K562 (cell line): Measurements from ENCODE around the gene PADI4. TPM values are rescaled to one million over a fixed set of nuclear protein-coding genes. Genes with fewer than 3 reads are reported as not detected.

ENCODE experiments used
- ATAC-seq: fragments of 200-7000 bp; cut with Tn5 transposase; 3 replicates; pipeline ENCODE4 v1.9.1; 2020; ENCODE audit warnings: moderate library complexity
- BruUV-seq: library from RNA; stranded (reverse); fragments of 400-500 nt; replicated peaks from 2 replicates; lab custom pipeline; 2021; lab: Mats Ljungman, UMichigan
- CTCF ChIA-PET: fragments of 300-600 bp; formaldehyde crosslinking; extraction: SDS; loops from one replicate; lab custom pipeline; 2021; ENCODE audit warnings: low intra/inter-chr PET ratio; lab: Yijun Ruan, JAX
- POLR2A ChIA-PET: fragments of 300-600, 350-650 bp; sonication (Branson Sonifier 250); formaldehyde crosslinking; extraction: SDS; loops from one replicate; lab custom pipeline; 2021; ENCODE audit warnings: antibody characterized with exemption, inconsistent platforms; lab: Yijun Ruan, JAX
- DNase-seq, 4 experiments: peaks; one replicate each; pipeline versions ENCODE4 v3.0.0 to v3.0.0-alpha.2; 2011 to 2018; ENCODE audit warnings: low spot score in 3 of 4, mixed read lengths in 3 of 4; ENCODE audit errors: extremely low read depth in 1 of 4
- FAIRE-seq: peaks from 2 replicates; lab custom pipeline; 2011; peaks lifted over from hg19 to GRCh38; lab: Jason Lieb, UNC
- H2AFZ ChIP-seq: 2 replicates; pipeline ENCODE4 v1.6.0; 2011; ENCODE audit warnings: low read depth, low read length, control low read depth, inconsistent platforms
- H3K27ac ChIP-seq: fragments of 200-600 bp; 3 replicates; pipeline ENCODE4 v1.8.0; 2011; ENCODE audit warnings: low read depth, mild to moderate bottlenecking, control low read depth, inconsistent platforms, low read length, moderate library complexity, mixed read lengths; ENCODE audit errors: extremely low read depth
- H3K27me3 ChIP-seq, 2 experiments: fragments of 300-600 bp in 1 of 2; 2 replicates in 1 of 2; 3 replicates in 1 of 2; pipeline versions ENCODE4 v1.6.0 to v1.8.0; 2011; ENCODE audit warnings: inconsistent platforms in 2 of 2, low read length in 2 of 2, mild to moderate bottlenecking in 1 of 2, mixed read lengths in 1 of 2, moderate library complexity in 1 of 2; ENCODE audit not compliant: control insufficient read depth in 2 of 2, insufficient read depth in 2 of 2
- H3K36me3 ChIP-seq: fragments of 300-600 bp; 3 replicates; pipeline ENCODE4 v1.8.0; 2011; ENCODE audit warnings: mild to moderate bottlenecking, low read length, inconsistent platforms; ENCODE audit not compliant: control insufficient read depth, insufficient read depth
- H3K4me1 ChIP-seq, 2 experiments: fragments of 200-600 bp in 1 of 2; replicated peaks in 1 of 2; 2 replicates in 1 of 2; 3 replicates in 1 of 2; pipeline versions ENCODE4 v1.5.1 to v1.8.0; 2011; ENCODE audit warnings: inconsistent platforms in 2 of 2, low read length in 2 of 2, mild to moderate bottlenecking in 1 of 2, mixed read lengths in 1 of 2, moderate library complexity in 1 of 2; ENCODE audit not compliant: control insufficient read depth in 2 of 2, insufficient read depth in 2 of 2
- H3K4me2 ChIP-seq: 2 replicates; pipeline ENCODE4 v1.6.1; 2011; ENCODE audit warnings: low read length, control low read depth, inconsistent platforms, mixed read lengths; ENCODE audit not compliant: insufficient read depth
- H3K4me3 ChIP-seq: fragments of 200-600 bp; sonication (generic), shearing (Covaris generic); 2 replicates; pipeline ENCODE4 v1.5.1; 2016; ENCODE audit warnings: control low read depth, inconsistent platforms
- H3K79me2 ChIP-seq: fragments of 200-600 bp; 3 replicates; pipeline ENCODE4 v1.8.0; 2011; ENCODE audit warnings: low read length, inconsistent platforms; ENCODE audit not compliant: control insufficient read depth, insufficient read depth
- H3K9ac ChIP-seq, 2 experiments: 2 replicates each; pipeline versions ENCODE4 v1.6.0 to v1.6.1; 2011; ENCODE audit warnings: low read depth in 2 of 2, low read length in 2 of 2, control low read depth in 1 of 2, inconsistent platforms in 1 of 2, mild to moderate bottlenecking in 1 of 2, mixed read lengths in 1 of 2; ENCODE audit not compliant: insufficient read depth in 1 of 2
- H3K9me1 ChIP-seq: one replicate; pipeline ENCODE4 v1.6.0; 2011; ENCODE audit warnings: inconsistent platforms, mild to moderate bottlenecking, low read length, moderate library complexity; ENCODE audit not compliant: control insufficient read depth, insufficient read depth
- H3K9me3 ChIP-seq: replicated peaks from 2 replicates; pipeline ENCODE4 v1.5.1; 2011; ENCODE audit warnings: low read depth, low read length, inconsistent platforms; ENCODE audit not compliant: control insufficient read depth, insufficient read depth
- H4K20me1 ChIP-seq: replicated peaks from 2 replicates; pipeline ENCODE4 v1.6.1; 2011; ENCODE audit warnings: low read length, inconsistent platforms, mixed read lengths; ENCODE audit not compliant: control insufficient read depth, insufficient read depth
- ADNP ChIP-seq: fragments of 200-800 bp; sonication (Bioruptor generic); IDR thresholded peaks from 2 replicates; pipeline ENCODE4 v1.6.1; 2016; ENCODE audit warnings: missing genetic modification characterization, missing compliant biosample characterization
- ARID3A ChIP-seq: IDR thresholded peaks from 2 replicates; pipeline ENCODE4 v1.6.1; 2012; ENCODE audit warnings: low read depth, low read length, improper control_type of control experiment, borderline replicate concordance
- ATF7 ChIP-seq: fragments of 450-650 bp; IDR thresholded peaks from 2 replicates; pipeline ENCODE4 v1.7.1; 2014; ENCODE audit warnings: mild to moderate bottlenecking, moderate library complexity
- BCL6 ChIP-seq: fragments of 250-450 bp; sonication (Bioruptor Pico); IDR thresholded peaks from 2 replicates; pipeline ENCODE4 v1.4.0; 2020
- BCOR ChIP-seq: fragments of 450-650 bp; IDR thresholded peaks from 2 replicates; pipeline ENCODE4 v1.6.1; 2016
- ESRRA ChIP-seq: fragments of 450-650 bp; IDR thresholded peaks from 2 replicates; pipeline ENCODE4 v1.6.1; 2014; ENCODE audit warnings: low read depth, mild to moderate bottlenecking, moderate library complexity, borderline replicate concordance
- FOXA1 ChIP-seq: fragments of 450-650 bp; IDR thresholded peaks from 2 replicates; pipeline ENCODE4 v1.6.1; 2016; ENCODE audit warnings: mild to moderate bottlenecking, borderline replicate concordance
- KDM1A ChIP-seq, 2 experiments: fragments of 450-650 bp; IDR thresholded peaks; 2 replicates each; pipeline ENCODE4 v1.6.1; 2016; ENCODE audit warnings: mild to moderate bottlenecking in 2 of 2
- LARP7 ChIP-seq: fragments of 450-650 bp; IDR thresholded peaks from 2 replicates; pipeline ENCODE4 v1.6.1; 2016
- RAD51 ChIP-seq: fragments of 450-650 bp; IDR thresholded peaks from 2 replicates; pipeline ENCODE4 v1.7.1; 2016; ENCODE audit warnings: low read depth, mild to moderate bottlenecking, borderline replicate concordance
- RBM25 ChIP-seq: fragments of 200-400 bp; formaldehyde crosslinking; IDR thresholded peaks from 2 replicates; pipeline ENCODE4 v1.6.1; 2018; ENCODE audit warnings: low read length, low read depth, moderate library complexity; ENCODE audit not compliant: severe bottlenecking
- TRIM24 ChIP-seq, 2 experiments: fragments of 450-650 bp; IDR thresholded peaks; 2 replicates each; pipeline ENCODE4 v1.6.1; 2016
- ZNF277 ChIP-seq: fragments of 250-450 bp; sonication (Bioruptor Pico); IDR thresholded peaks from 2 replicates; pipeline ENCODE4 v1.8.0; 2022; ENCODE audit warnings: inconsistent platforms, mild to moderate bottlenecking, moderate library complexity, borderline replicate concordance
- ZZZ3 ChIP-seq: fragments of 450-650 bp; IDR thresholded peaks from 2 replicates; pipeline ENCODE4 v1.6.1; 2016; ENCODE audit warnings: antibody characterized with exemption, mild to moderate bottlenecking, moderate library complexity
- WGBS: fragments of 100-300 bp; shearing (Covaris generic); methylation state at CpG from one replicate; pipeline ENCODE4 v1.1.6; 2016; ENCODE audit warnings: low coverage, mixed read lengths; ENCODE audit not compliant: insufficient coverage; ENCODE audit errors: missing lambda C conversion rate; 5-methylcytosine and 5-hydroxymethylcytosine counted together
- in situ Hi-C: fragments of 300-500 bp; cut with MboI; formaldehyde crosslinking; loops from 4 replicates; pipeline ENCODE4 v1.15.0; 2018; ENCODE audit warnings: inconsistent platforms, mixed read lengths
- intact Hi-C: fragments of 100-400 bp; cut with micrococcal nuclease; formaldehyde crosslinking; loops from 2 replicates; pipeline ENCODE4 v1.14.2; 2022
- polyA plus RNA-seq, 8 experiments: library from polyadenylated mRNA; depleted of rRNA in 4 of 8; stranded (reverse) in 5 of 8; unstranded in 3 of 8; fragments of >200 nt; fragmentation: Nextera tagmentation in 2 of 8; fragmentation: Illumina TruSeq in 1 of 8; extraction: Ambion mirVana in 2 of 8; extraction: Trizol in 1 of 8; gene quantifications; 2 replicates each; pipeline versions ENCODE4 v1.2.1 to v1.2.3, GENCODE V29; 2011 to 2014; ENCODE audit warnings: inconsistent platforms in 1 of 8, missing spikeins in 1 of 8
- total RNA-seq, 7 experiments: library from RNA; depleted of rRNA in 6 of 7; stranded (reverse); fragments of >200 nt in 6 of 7; fragmentation: Illumina TruSeq in 2 of 7; extraction: Trizol in 2 of 7; gene quantifications; 2 replicates each; pipeline versions ENCODE4 v1.2.1 to v1.2.3, GENCODE V29; 2011 to 2021; ENCODE audit warnings: low replicate concordance in 1 of 7
- TF ChIP-seq, protein P1 (sequence below), 3 experiments: fragments of 200-800 bp in 1 of 3; sonication (Bioruptor generic) in 1 of 3; sonication (generic) in 1 of 3; formaldehyde crosslinking in 1 of 3; IDR thresholded peaks; 2 replicates each; pipeline versions ENCODE4 v1.6.1 to v1.8.0; 2016 to 2022; ENCODE audit warnings: mild to moderate bottlenecking in 2 of 3, missing compliant biosample characterization in 2 of 3, missing genetic modification characterization in 2 of 3, missing genetic modification reagents in 1 of 3
- TF ChIP-seq, protein P2 (sequence below): IDR thresholded peaks from 3 replicates; pipeline ENCODE4 v1.6.1; 2011; ENCODE audit warnings: borderline replicate concordance, mild to moderate bottlenecking; ENCODE audit not compliant: insufficient read length, insufficient read depth

PADI4 gene
- total and polyA plus RNA-seq, 9 of the 15 experiments (the other 6 are each of a cell fraction or from before 2014, with no cell fraction given), result 0.22 to 0.33 TPM; not detected in 7

GRCh38 chr1:17278996-17279830, 28.8 kb upstream of the PADI4 start:
- Histone ChIP-seq H3K9me1 (peaks cover 3% of the 10 kb centered on the region), H3K79me2 (no peaks in the 10 kb centered on the region), H3K36me3 (no peaks in the 10 kb centered on the region), H3K27me3 (peaks cover 16 to 68% of the 10 kb centered on the region in 2 experiments), H3K4me3 (no peak overlapping the region), H3K4me1 (0 out of 5 replicates have a peak, but pooled peaks cover 0 to 2% of the 10 kb centered on the region in 2 experiments), H3K9me3 (no peaks in the 10 kb centered on the region), H4K20me1 (peaks cover 24% of the 10 kb centered on the region), H3K27ac (no peak overlapping the region), H3K4me2 (no peak overlapping the region), H3K9ac (no peak overlapping the region), H2AFZ (no peak overlapping the region)
- intact Hi-C loops, result no loop called here
- ATAC-seq (no peak), DNase-seq (no peak), FAIRE-seq (no peak)
- BruUV-seq, result no TSS peak
- CTCF ChIA-PET, result no interaction called here
- peak; percentile 40; the same call in 1 of the 2 replicates for TF ChIP-seq BCOR
- TF ChIP-seq RBM25, result peak; percentile 54
- TF ChIP-seq ADNP (tag), result peak; percentile 61
- TF ChIP-seq, protein P1, sequence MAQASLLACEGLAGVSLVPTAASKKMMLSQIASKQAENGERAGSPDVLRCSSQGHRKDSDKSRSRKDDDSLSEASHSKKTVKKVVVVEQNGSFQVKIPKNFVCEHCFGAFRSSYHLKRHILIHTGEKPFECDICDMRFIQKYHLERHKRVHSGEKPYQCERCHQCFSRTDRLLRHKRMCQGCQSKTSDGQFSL (CRISPR knock-in tag; IDR thresholded peaks at IDR 0.05), result no peak
- TF ChIP-seq, protein P1 (tag; IDR thresholded peaks at IDR 0.05), result no peak
- TF ChIP-seq RAD51, result no peak
- TF ChIP-seq KDM1A (IDR thresholded peaks at IDR 0.05), result peak in 1 of 2 experiments; percentile 24; a peak in 1 of 4 replicates
- TF ChIP-seq ATF7, result no peak
- TF ChIP-seq ZNF277, result no peak
- TF ChIP-seq LARP7, result no peak
- TF ChIP-seq FOXA1, result no peak
- no peak for TF ChIP-seq ZZZ3
- TF ChIP-seq TRIM24 (IDR thresholded peaks at IDR 0.05), result no peak
- TF ChIP-seq, protein P2, sequence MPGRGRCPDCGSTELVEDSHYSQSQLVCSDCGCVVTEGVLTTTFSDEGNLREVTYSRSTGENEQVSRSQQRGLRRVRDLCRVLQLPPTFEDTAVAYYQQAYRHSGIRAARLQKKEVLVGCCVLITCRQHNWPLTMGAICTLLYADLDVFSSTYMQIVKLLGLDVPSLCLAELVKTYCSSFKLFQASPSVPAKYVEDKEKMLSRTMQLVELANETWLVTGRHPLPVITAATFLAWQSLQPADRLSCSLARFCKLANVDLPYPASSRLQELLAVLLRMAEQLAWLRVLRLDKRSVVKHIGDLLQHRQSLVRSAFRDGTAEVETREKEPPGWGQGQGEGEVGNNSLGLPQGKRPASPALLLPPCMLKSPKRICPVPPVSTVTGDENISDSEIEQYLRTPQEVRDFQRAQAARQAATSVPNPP, result no peak
- no peak for TF ChIP-seq ARID3A
- no peak for TF ChIP-seq BCL6 (CRISPR knock-in tag)
- TF ChIP-seq ESRRA, result peak; percentile 80
- in situ Hi-C loops, result no loop called here
- WGBS, result 4% methylated on average over 14 of the region's 14 CpGs
- POLR2A ChIA-PET, result no interaction called here
